ENCODE data around the gene PRKCH. TPM values are rescaled to one million over a fixed set of nuclear protein-coding genes. Genes with fewer than 3 reads are reported as not detected.

PRKCH gene
- total RNA-seq, 2 experiments from 2014 or later: 193 to 194 TPM

GRCh38 chr14:61459229-61459628 is 137.8 kb downstream of the PRKCH start:
- Mint-ChIP-seq H3K9me3 (peaks cover 6% of the 10 kb centered on the region), H3K36me3 (ENCODE audit: low read depth) (peaks cover 85% of the 10 kb centered on the region), H3K4me3 (no peak overlapping the region), H3K27me3 (no peaks in the 10 kb centered on the region), H3K27ac (peak overlapping the region; percentile 73), H3K4me1 (ENCODE audit: low read depth) (peaks cover 72% of the 10 kb centered on the region)
- intact Hi-C loops (cut with micrococcal nuclease): loop anchor here (5.0 kb wide), 1 partner anchor 162 kb away; no protein-coding TSS in a partner anchor
- ChIA-PET POLR2A (interaction anchor here (1.0 kb wide), 1 partner anchor 240 kb away, joined by 3 read pairs; no protein-coding TSS in a partner anchor), CTCF (interaction anchor here (4.3 to 5.3 kb wide), 2 partner anchors 11 to 378 kb away, joined by 34 to 62 read pairs; no protein-coding TSS in a partner anchor)
- no peak for TF ChIP-seq CTCF (IDR thresholded peaks at IDR 0.05)
- DNase-seq (no peak), ATAC-seq (no peak)

GRCh38 chr14:61460063-61460462 is 138.7 kb downstream of the PRKCH start:
- CTCF ChIA-PET: interaction anchor here (1.1 to 5.3 kb wide), 11 partner anchors 11 to 377 kb away, joined by 3 to 62 read pairs (median 4); no protein-coding TSS in a partner anchor
- no peak for TF ChIP-seq CTCF (IDR thresholded peaks at IDR 0.05)
- peak overlapping the region; percentile 97 for H3K27ac Mint-ChIP-seq
- DNase-seq: no peak
- no peaks in the 10 kb centered on the region for H3K27me3 Mint-ChIP-seq
- peaks cover 86% of the 10 kb centered on the region for H3K36me3 Mint-ChIP-seq (ENCODE audit: low read depth)
- POLR2A ChIA-PET: interaction anchor here (1.0 to 2.4 kb wide), 5 partner anchors 7 to 238 kb away, joined by 3 to 12 read pairs (median 4); no protein-coding TSS in a partner anchor
- no peak overlapping the region for H3K4me3 Mint-ChIP-seq
- H3K4me1 Mint-ChIP-seq (ENCODE audit: low read depth): peaks cover 70% of the 10 kb centered on the region
- intact Hi-C loops (cut with micrococcal nuclease): loop anchor here (2.0 to 10.0 kb wide), 2 partner anchors 377 to 665 kb away; no protein-coding TSS in a partner anchor
- ATAC-seq: no peak
- H3K9me3 Mint-ChIP-seq: peaks cover 9% of the 10 kb centered on the region

- peaks cover 9% of the 10 kb centered on the region for H3K9me3 Mint-ChIP-seq
- peak overlapping the region; percentile 97 for H3K27ac Mint-ChIP-seq
- H3K4me1 Mint-ChIP-seq (ENCODE audit: low read depth): peaks cover 69% of the 10 kb centered on the region
- POLR2A ChIA-PET: interaction anchor here (0.6 to 2.4 kb wide), 11 partner anchors 8 to 1310 kb away, joined by 3 to 12 read pairs (median 3); partner anchors contain the start of gene HIF1A
- CTCF ChIA-PET: interaction anchor here (0.6 to 5.3 kb wide), 40 partner anchors 9 to 433 kb away, joined by 3 to 62 read pairs (median 4); partner anchors contain the start of gene SNAPC1
- peak overlapping the region; percentile 4 for H3K4me3 Mint-ChIP-seq
- peak; percentile 87 for ATAC-seq
- intact Hi-C loops (cut with micrococcal nuclease): loop anchor here (2.0 to 10.0 kb wide), 2 partner anchors 376 to 664 kb away; no protein-coding TSS in a partner anchor
- DNase-seq: peak; percentile 87
- no peak for TF ChIP-seq CTCF (IDR thresholded peaks at IDR 0.05)
- H3K27me3 Mint-ChIP-seq: no peaks in the 10 kb centered on the region
- peaks cover 86% of the 10 kb centered on the region for H3K36me3 Mint-ChIP-seq (ENCODE audit: low read depth)
Measured at GRCh38 chr14:61460718-61461611, 139.6 kb downstream of the PRKCH start.

GRCh38 chr14:61461808-61462275 is 140.5 kb downstream of the PRKCH start:
- DNase-seq: peak; percentile 42
- TF ChIP-seq CTCF (IDR thresholded peaks at IDR 0.05): peak; percentile 96
- ChIA-PET CTCF (interaction anchor here (0.7 to 5.3 kb wide), 28 partner anchors 9 to 432 kb away, joined by 3 to 62 read pairs (median 4); partner anchors contain the start of gene SNAPC1), POLR2A (interaction anchor here (0.6 to 2.4 kb wide), 7 partner anchors 9 to 1311 kb away, joined by 3 to 12 read pairs (median 3); partner anchors contain the start of gene HIF1A)
- intact Hi-C loops (cut with micrococcal nuclease): loop anchor here (2.0 to 10.0 kb wide), 2 partner anchors 375 to 663 kb away; no protein-coding TSS in a partner anchor
- no peak overlapping the region for H3K4me3 Mint-ChIP-seq
- peak overlapping the region; percentile 97 for H3K27ac Mint-ChIP-seq
- H3K9me3 Mint-ChIP-seq: peaks cover 9% of the 10 kb centered on the region
- H3K4me1 Mint-ChIP-seq (ENCODE audit: low read depth): peaks cover 63% of the 10 kb centered on the region
- ATAC-seq: peak; percentile 22
- H3K36me3 Mint-ChIP-seq (ENCODE audit: low read depth): peaks cover 84% of the 10 kb centered on the region
- H3K27me3 Mint-ChIP-seq: no peaks in the 10 kb centered on the region

Data from activated CD8-positive, alpha-beta T cell treated with anti-CD3 and anti-CD28 coated beads for 36 hours (primary cell).